K562 (cell line): ENCODE measurements around the gene ZFHX2.

Source experiments
- ESRRA ChIP-seq: fragments of 450-650 bp; IDR thresholded peaks from 2 replicates; pipeline ENCODE4 v1.6.1; 2014; ENCODE audit warnings: low read depth, mild to moderate bottlenecking, moderate library complexity, borderline replicate concordance
- HINFP ChIP-seq: fragments of 450-650 bp; conservative IDR thresholded peaks from 2 replicates; pipeline ENCODE4 v1.6.1; 2016; ENCODE audit warnings: missing genetic modification characterization, low read depth, mild to moderate bottlenecking, control low read depth, missing compliant biosample characterization
- NCOA1 ChIP-seq: fragments of 450-650 bp; IDR thresholded peaks from 2 replicates; pipeline ENCODE4 v1.6.1; 2016; ENCODE audit warnings: low read depth
- NFATC3 ChIP-seq: fragments of 450-650 bp; IDR thresholded peaks from 2 replicates; pipeline ENCODE4 v1.6.1; 2017; ENCODE audit warnings: mild to moderate bottlenecking
- POLR2A ChIP-seq: fragments of 450-650 bp; conservative IDR thresholded peaks from 2 replicates; pipeline ENCODE4 v1.6.1; 2016
- RBM25 ChIP-seq: fragments of 200-400 bp; formaldehyde crosslinking; IDR thresholded peaks from 2 replicates; pipeline ENCODE4 v1.6.1; 2018; ENCODE audit warnings: low read length, low read depth, moderate library complexity; ENCODE audit not compliant: severe bottlenecking
- RFX5 ChIP-seq: IDR thresholded peaks from 2 replicates; pipeline ENCODE4 v1.6.1; 2011; ENCODE audit warnings: low read depth, mild to moderate bottlenecking, improper control_type of control experiment, low read length
- RHOXF2B ChIP-seq: fragments of 250-450 bp; sonication (Bioruptor Pico); conservative IDR thresholded peaks from 2 replicates; pipeline ENCODE4 v1.5.1; 2021
- SMC3 ChIP-seq: conservative IDR thresholded peaks from 2 replicates; pipeline ENCODE4 v1.6.1; 2011; ENCODE audit warnings: low read depth, low read length, improper control_type of control experiment; ENCODE audit not compliant: insufficient read depth
- USF1 ChIP-seq: sonication (generic); formaldehyde crosslinking; IDR thresholded peaks from 2 replicates; pipeline ENCODE4 v1.9.0; 2022; ENCODE audit warnings: mild to moderate bottlenecking, missing genetic modification reagents
- ZNF165 ChIP-seq: fragments of 250-450 bp; sonication (Bioruptor Pico); IDR thresholded peaks from 2 replicates; pipeline ENCODE4 v1.4.0; 2020; ENCODE audit warnings: borderline replicate concordance
- ZNF449 ChIP-seq: fragments of 250-450 bp; sonication (Bioruptor Pico); IDR thresholded peaks from 2 replicates; pipeline ENCODE4 v1.8.0; 2022; ENCODE audit warnings: moderate library complexity, mild to moderate bottlenecking, inconsistent platforms
- TF ChIP-seq, protein P1 (sequence below), 3 experiments: IDR thresholded peaks in 2 of 3; conservative IDR thresholded peaks in 1 of 3; 2 replicates each; pipeline ENCODE4 v1.5.1; 2011 to 2012; ENCODE audit warnings: low read length in 3 of 3, mild to moderate bottlenecking in 3 of 3, control low read depth in 2 of 3, improper control_type of control experiment in 1 of 3, inconsistent platforms in 1 of 3, low read depth in 1 of 3, mixed read lengths in 1 of 3, moderate library complexity in 1 of 3; ENCODE audit not compliant: insufficient read depth in 2 of 3
- TF ChIP-seq, protein P2 (sequence below): sonication (generic); formaldehyde crosslinking; IDR thresholded peaks from 2 replicates; pipeline ENCODE4 v1.9.0; 2022; ENCODE audit warnings: mild to moderate bottlenecking, missing genetic modification reagents

GRCh38 chr14:23514644-23514957 is 37.0 kb downstream of the ZFHX2 start:
- TF ChIP-seq, protein P1, sequence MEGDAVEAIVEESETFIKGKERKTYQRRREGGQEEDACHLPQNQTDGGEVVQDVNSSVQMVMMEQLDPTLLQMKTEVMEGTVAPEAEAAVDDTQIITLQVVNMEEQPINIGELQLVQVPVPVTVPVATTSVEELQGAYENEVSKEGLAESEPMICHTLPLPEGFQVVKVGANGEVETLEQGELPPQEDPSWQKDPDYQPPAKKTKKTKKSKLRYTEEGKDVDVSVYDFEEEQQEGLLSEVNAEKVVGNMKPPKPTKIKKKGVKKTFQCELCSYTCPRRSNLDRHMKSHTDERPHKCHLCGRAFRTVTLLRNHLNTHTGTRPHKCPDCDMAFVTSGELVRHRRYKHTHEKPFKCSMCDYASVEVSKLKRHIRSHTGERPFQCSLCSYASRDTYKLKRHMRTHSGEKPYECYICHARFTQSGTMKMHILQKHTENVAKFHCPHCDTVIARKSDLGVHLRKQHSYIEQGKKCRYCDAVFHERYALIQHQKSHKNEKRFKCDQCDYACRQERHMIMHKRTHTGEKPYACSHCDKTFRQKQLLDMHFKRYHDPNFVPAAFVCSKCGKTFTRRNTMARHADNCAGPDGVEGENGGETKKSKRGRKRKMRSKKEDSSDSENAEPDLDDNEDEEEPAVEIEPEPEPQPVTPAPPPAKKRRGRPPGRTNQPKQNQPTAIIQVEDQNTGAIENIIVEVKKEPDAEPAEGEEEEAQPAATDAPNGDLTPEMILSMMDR (IDR thresholded peaks at IDR 0.05 in 2 of 3, conservative IDR thresholded peaks at IDR 0.05 in 1 of 3; ENCODE audit: insufficient read depth in 2 of 3, low read depth in 1 of 3, low read length in 3 of 3) = no peak
- no peak for TF ChIP-seq NFATC3
- TF ChIP-seq, protein P2, sequence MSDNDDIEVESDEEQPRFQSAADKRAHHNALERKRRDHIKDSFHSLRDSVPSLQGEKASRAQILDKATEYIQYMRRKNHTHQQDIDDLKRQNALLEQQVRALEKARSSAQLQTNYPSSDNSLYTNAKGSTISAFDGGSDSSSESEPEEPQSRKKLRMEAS = no peak
- TF ChIP-seq RFX5 = no peak
- TF ChIP-seq USF1 = no peak
- TF ChIP-seq NCOA1 = no peak
- TF ChIP-seq ESRRA = no peak
- no peak for TF ChIP-seq RBM25
- no peak for TF ChIP-seq ZNF449 (CRISPR knock-in tag)
- no peak for TF ChIP-seq ZNF165 (CRISPR knock-in tag)
- no peak for TF ChIP-seq SMC3
- no peak for TF ChIP-seq HINFP (tag)
- no peak for TF ChIP-seq RHOXF2B (CRISPR knock-in tag)
- TF ChIP-seq POLR2A = no peak
